Measurements from ENCODE around the gene QPCTL. TPM values are rescaled to one million over a fixed set of nuclear protein-coding genes. Genes with fewer than 3 reads are reported as not detected.

Gene QPCTL
- total and polyA plus RNA-seq, 2 experiments from 2014 or later = 10.3 to 11.0 TPM

- Histone ChIP-seq H3K9me3 (ENCODE audit: low read depth) (no peaks in the 10 kb centered on the region), H3K4me1 (ENCODE audit: insufficient read depth) (peaks cover 10% of the 10 kb centered on the region), H3K27ac (peak overlapping the region; percentile 54), H2AFZ (peak overlapping the region; percentile 47), H4K20me1 (ENCODE audit: insufficient read depth, poor library complexity, severe bottlenecking) (no peaks in the 10 kb centered on the region), H3K36me3 (replicated peaks; ENCODE audit: insufficient read depth, low read depth) (no peaks in the 10 kb centered on the region), H3K27me3 (no peaks in the 10 kb centered on the region), H3K9me2 (replicated peaks; ENCODE audit: insufficient read depth) (no peaks in the 10 kb centered on the region), H3K79me2 (no peaks in the 10 kb centered on the region), H3K4me3 (peak overlapping the region; percentile 23), H3K4me2 (peak overlapping the region; percentile 89)
- TF ChIP-seq EZH2 (IDR thresholded peaks at IDR 0.05; ENCODE audit: borderline replicate concordance) = no peak
- no peak for TF ChIP-seq EZH2phosphoT487 (IDR thresholded peaks at IDR 0.05; ENCODE audit: low read depth, severe bottlenecking, unreplicated experiment)
- TF ChIP-seq CTCF (IDR thresholded peaks at IDR 0.05; ENCODE audit: poor library complexity) = no peak
- peak; percentile 49 for DNase-seq (ENCODE audit: low spot score)
- 9% methylated on average over 19 of the region's 28 CpGs for WGBS (ENCODE audit: low lambda C conversion rate, missing lambda C conversion rate)
Measured at GRCh38 chr19:45676851-45677263, 15.6 kb upstream of the QPCTL start.

GRCh38 chr19:45677351-45678230 lies 14.9 kb upstream of the QPCTL start:
- DNase-seq (ENCODE audit: low spot score) = peak; percentile 97
- H3K4me3 ChIP-seq = peak overlapping the region; percentile 23
- H3K27me3 ChIP-seq = no peaks in the 10 kb centered on the region
- H3K9me3 ChIP-seq (ENCODE audit: low read depth) = no peaks in the 10 kb centered on the region
- no peaks in the 10 kb centered on the region for H4K20me1 ChIP-seq (ENCODE audit: insufficient read depth, poor library complexity, severe bottlenecking)
- H3K79me2 ChIP-seq = no peaks in the 10 kb centered on the region
- H2AFZ ChIP-seq = peak overlapping the region; percentile 47
- H3K9me2 ChIP-seq (replicated peaks; ENCODE audit: insufficient read depth) = no peaks in the 10 kb centered on the region
- H3K4me2 ChIP-seq = peak overlapping the region; percentile 89
- TF ChIP-seq EZH2phosphoT487 (IDR thresholded peaks at IDR 0.05; ENCODE audit: low read depth, severe bottlenecking, unreplicated experiment) (no peak), CTCF (IDR thresholded peaks at IDR 0.05; ENCODE audit: poor library complexity) (peak; percentile 37), EZH2 (IDR thresholded peaks at IDR 0.05; ENCODE audit: borderline replicate concordance) (no peak)
- H3K27ac ChIP-seq = peak overlapping the region; percentile 54
- WGBS (ENCODE audit: low lambda C conversion rate, missing lambda C conversion rate) = 5% methylated on average over 33 of the region's 49 CpGs
- no peaks in the 10 kb centered on the region for H3K36me3 ChIP-seq (replicated peaks; ENCODE audit: insufficient read depth, low read depth)
- peaks cover 10% of the 10 kb centered on the region for H3K4me1 ChIP-seq (ENCODE audit: insufficient read depth)

- Histone ChIP-seq H3K9me2 (replicated peaks; ENCODE audit: insufficient read depth) (no peaks in the 10 kb centered on the region), H3K4me1 (ENCODE audit: insufficient read depth) (peaks cover 9% of the 10 kb centered on the region), H3K79me2 (no peaks in the 10 kb centered on the region), H3K27me3 (no peaks in the 10 kb centered on the region), H3K4me2 (peak overlapping the region; percentile 92), H3K9me3 (ENCODE audit: low read depth) (no peaks in the 10 kb centered on the region), H4K20me1 (ENCODE audit: insufficient read depth, poor library complexity, severe bottlenecking) (no peaks in the 10 kb centered on the region), H3K36me3 (replicated peaks; ENCODE audit: insufficient read depth, low read depth) (no peaks in the 10 kb centered on the region), H3K4me3 (peak overlapping the region; percentile 11), H2AFZ (peak overlapping the region; percentile 93), H3K27ac (peak overlapping the region; percentile 44)
- TF ChIP-seq EZH2phosphoT487 (IDR thresholded peaks at IDR 0.05; ENCODE audit: low read depth, severe bottlenecking, unreplicated experiment) (no peak), CTCF (IDR thresholded peaks at IDR 0.05; ENCODE audit: poor library complexity) (peak; percentile 89)
- DNase-seq (ENCODE audit: low spot score) = peak; percentile 89
- WGBS (ENCODE audit: low lambda C conversion rate, missing lambda C conversion rate) = 8% methylated on average over 51 of the region's 51 CpGs
Measured at GRCh38 chr19:45681391-45682015, 11.0 kb upstream of the QPCTL start.
